Measurements from ENCODE around the gene PDIA4. TPM values are rescaled to one million over a fixed set of nuclear protein-coding genes. Genes with fewer than 3 reads are reported as not detected.
A peak's percentile ranks its signal among the peaks of the same experiment; 100 is the strongest.

Gene PDIA4
- polyA plus RNA-seq, 2 of the 4 experiments (the other 2 are of a cell fraction), result 175 to 214 TPM

DNA sequence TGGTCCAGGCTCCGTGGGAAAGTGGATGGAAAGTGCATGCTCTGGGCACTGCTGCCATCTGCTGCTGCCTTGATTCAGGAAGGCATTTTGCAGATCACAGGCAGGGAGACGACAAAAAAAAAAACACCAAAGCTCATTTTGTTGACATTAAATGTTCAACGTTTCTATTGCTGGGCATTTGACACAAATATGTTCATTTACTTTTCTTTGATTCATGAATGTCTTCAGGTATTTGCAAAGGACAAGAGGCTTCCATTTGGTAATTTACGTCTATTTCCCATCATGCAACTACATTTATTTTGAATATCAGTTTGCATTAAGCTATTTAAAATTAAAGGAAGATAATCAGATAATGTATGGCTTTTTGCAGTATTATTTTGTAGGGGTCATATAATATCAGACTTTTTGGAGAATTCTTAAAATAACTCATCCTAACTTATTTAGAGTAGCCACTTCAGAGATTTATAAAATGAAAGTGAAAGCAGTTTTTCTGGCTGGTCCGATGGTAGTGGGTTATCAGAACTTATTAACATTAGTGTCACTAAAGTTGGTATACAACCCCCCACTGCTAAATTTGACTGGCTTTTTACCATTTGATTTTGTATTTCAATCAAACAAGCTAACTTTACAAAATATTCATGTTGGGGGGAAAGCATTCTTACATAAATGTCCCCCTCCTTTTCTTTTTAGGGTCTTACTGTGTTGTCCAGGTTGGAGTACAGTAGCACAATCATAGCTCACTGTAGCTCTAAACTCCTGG, 65.3 kb downstream of the PDIA4 start (continued):
- TF ChIP-seq, protein P1, sequence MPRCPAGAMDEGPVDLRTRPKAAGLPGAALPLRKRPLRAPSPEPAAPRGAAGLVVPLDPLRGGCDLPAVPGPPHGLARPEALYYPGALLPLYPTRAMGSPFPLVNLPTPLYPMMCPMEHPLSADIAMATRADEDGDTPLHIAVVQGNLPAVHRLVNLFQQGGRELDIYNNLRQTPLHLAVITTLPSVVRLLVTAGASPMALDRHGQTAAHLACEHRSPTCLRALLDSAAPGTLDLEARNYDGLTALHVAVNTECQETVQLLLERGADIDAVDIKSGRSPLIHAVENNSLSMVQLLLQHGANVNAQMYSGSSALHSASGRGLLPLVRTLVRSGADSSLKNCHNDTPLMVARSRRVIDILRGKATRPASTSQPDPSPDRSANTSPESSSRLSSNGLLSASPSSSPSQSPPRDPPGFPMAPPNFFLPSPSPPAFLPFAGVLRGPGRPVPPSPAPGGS (IDR thresholded peaks at IDR 0.05), result no peak
- TF ChIP-seq PBX3 (IDR thresholded peaks at IDR 0.05) (no peak), EHF (CRISPR knock-in tag; IDR thresholded peaks at IDR 0.05) (no peak), MYC (IDR thresholded peaks at IDR 0.05; ENCODE audit: borderline replicate concordance, low read length) (no peak)

DNA sequence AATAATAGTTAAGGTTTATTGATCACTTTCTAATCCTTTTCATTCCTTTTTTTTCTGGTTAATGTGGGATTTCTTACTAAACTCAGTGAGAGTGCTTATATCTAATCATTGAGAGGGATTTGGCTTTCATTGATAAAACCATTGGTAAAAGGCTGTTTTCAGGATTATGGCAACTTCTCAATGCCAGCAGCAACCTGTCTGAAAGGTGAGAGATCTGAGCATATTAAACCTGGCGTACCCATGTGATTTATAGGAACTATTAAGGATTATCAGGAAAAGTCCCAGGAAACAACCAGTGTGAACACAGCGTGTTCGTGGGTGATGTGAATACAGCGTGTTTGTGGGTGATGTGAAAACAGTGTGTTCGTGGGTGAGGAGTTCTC, 65.9 kb downstream of the PDIA4 start:
- H3K9me3 ChIP-seq, result no peaks in the 10 kb centered on the region
- peak overlapping the region in 1 of 2 experiments; percentile 79; a peak in 2 of 6 replicates for H3K27ac ChIP-seq
- FAIRE-seq (no peak), DNase-seq (ENCODE audit: low read depth in 1 of 2, low spot score in 1 of 2) (no peak), ATAC-seq (0 out of 6 replicates have a peak, but pooled peaks of 1 of the 2 experiments have one; percentile 2)
- CTCF ChIA-PET, result interaction anchor here (0.8 to 5.7 kb wide), 18 partner anchors 10 to 461 kb away, joined by 3 to 43 read pairs (median 6); no protein-coding TSS in a partner anchor
- POLR2A ChIA-PET, result no interaction called here
- 0 out of 3 replicates have a peak, but pooled peaks cover 9% of the 10 kb centered on the region for H3K4me1 ChIP-seq
- 13% methylated on average over 5 of the region's 5 CpGs for WGBS (ENCODE audit: missing lambda C conversion rate)
- no peak for TF ChIP-seq ZFP36 (IDR thresholded peaks at IDR 0.05; ENCODE audit: borderline replicate concordance, partially characterized antibody)
- peak overlapping the region; percentile 54 for H3K4me3 ChIP-seq
- peak overlapping the region; percentile 92 for H3K4me2 ChIP-seq

- DNase-seq (ENCODE audit: low read depth in 1 of 2, low spot score in 1 of 2), result no peak
- H3K4me1 ChIP-seq, result 0 out of 3 replicates have a peak, but pooled peaks cover 5% of the 10 kb centered on the region
- no peak for FAIRE-seq
- no peak overlapping the region for H3K4me3 ChIP-seq
- H3K4me2 ChIP-seq, result no peak overlapping the region
- ChIA-PET POLR2A (no interaction called here), CTCF (interaction anchor here (1.0 to 5.7 kb wide), 2 partner anchors 81 to 384 kb away, joined by 3 to 43 read pairs; no protein-coding TSS in a partner anchor)
- no peak for ATAC-seq
- H3K27ac ChIP-seq, result no peak overlapping the region
- 48% methylated on average over 3 of the region's 3 CpGs for WGBS (ENCODE audit: missing lambda C conversion rate)
- TF ChIP-seq RAD21 (conservative IDR thresholded peaks at IDR 0.05 in 1 of 2, IDR thresholded peaks at IDR 0.05 in 1 of 2) (no peak), PBX3 (IDR thresholded peaks at IDR 0.05) (no peak), KDM5A (IDR thresholded peaks at IDR 0.05) (no peak), CEBPB (IDR thresholded peaks at IDR 0.05) (no peak), RARB (CRISPR knock-in tag; IDR thresholded peaks at IDR 0.05) (no peak), HES2 (IDR thresholded peaks at IDR 0.05) (no peak), HEYL (CRISPR knock-in tag; IDR thresholded peaks at IDR 0.05) (no peak), ZC3H11A (IDR thresholded peaks at IDR 0.05) (no peak), RCOR1 (IDR thresholded peaks at IDR 0.05; ENCODE audit: low read depth, low read length) (no peak), MYC (IDR thresholded peaks at IDR 0.05; ENCODE audit: borderline replicate concordance, low read length) (no peak), JUN (IDR thresholded peaks at IDR 0.05) (no peak)
- H3K9me3 ChIP-seq, result no peaks in the 10 kb centered on the region
Measured at GRCh38 chr7:148959726-148960125, 68.6 kb downstream of the PDIA4 start.

DNA sequence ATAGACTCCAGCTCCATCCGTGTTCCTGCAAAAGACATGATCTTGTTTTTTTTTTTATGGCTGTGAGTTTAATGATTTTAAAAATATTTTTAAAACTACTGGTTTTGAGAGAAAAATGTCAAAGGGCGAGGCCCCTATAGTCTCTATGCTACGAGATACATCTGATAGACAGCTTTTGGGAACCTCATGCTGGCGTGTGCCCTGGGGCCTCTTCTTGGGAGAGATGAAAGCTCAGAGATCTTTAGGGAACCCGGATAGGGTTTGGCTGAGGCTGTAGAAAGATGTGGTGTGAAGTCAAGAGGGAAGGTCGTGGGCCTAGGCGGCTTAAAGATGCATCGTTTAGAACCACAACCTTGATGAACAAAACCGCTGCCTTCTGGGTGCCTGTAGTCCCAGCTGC, 70.2 kb downstream of the PDIA4 start:
- CTCF ChIA-PET, result interaction anchor here (0.6 to 0.7 kb wide), 4 partner anchors 64 to 373 kb away, joined by 3 read pairs; no protein-coding TSS in a partner anchor
- no peak overlapping the region for H3K27ac ChIP-seq
- POLR2A ChIA-PET, result no interaction called here
- WGBS (ENCODE audit: missing lambda C conversion rate), result 69% methylated on average over 9 of the region's 9 CpGs
- ATAC-seq (no peak), FAIRE-seq (no peak), DNase-seq (ENCODE audit: low read depth in 1 of 2, low spot score in 1 of 2) (no peak)
- H3K9me3 ChIP-seq, result no peaks in the 10 kb centered on the region
- H3K4me3 ChIP-seq, result no peak overlapping the region
- H3K4me1 ChIP-seq, result no peaks in the 10 kb centered on the region
- H3K4me2 ChIP-seq, result no peak overlapping the region
- no peak for TF ChIP-seq NPAS2 (CRISPR knock-in tag; IDR thresholded peaks at IDR 0.05; ENCODE audit: borderline replicate concordance)
- TF ChIP-seq HDAC2 (IDR thresholded peaks at IDR 0.05), result no peak
- TF ChIP-seq BHLHE40 (IDR thresholded peaks at IDR 0.05; ENCODE audit: low read depth, low read length), result no peak
- TF ChIP-seq ZSCAN20 (CRISPR knock-in tag; IDR thresholded peaks at IDR 0.05), result no peak
- TF ChIP-seq TP53 (CRISPR knock-in tag; IDR thresholded peaks at IDR 0.05), result no peak
- no peak for TF ChIP-seq USF2 (IDR thresholded peaks at IDR 0.05)
- no peak for TF ChIP-seq ZNF302 (CRISPR knock-in tag; IDR thresholded peaks at IDR 0.05)
- TF ChIP-seq, protein P2, sequence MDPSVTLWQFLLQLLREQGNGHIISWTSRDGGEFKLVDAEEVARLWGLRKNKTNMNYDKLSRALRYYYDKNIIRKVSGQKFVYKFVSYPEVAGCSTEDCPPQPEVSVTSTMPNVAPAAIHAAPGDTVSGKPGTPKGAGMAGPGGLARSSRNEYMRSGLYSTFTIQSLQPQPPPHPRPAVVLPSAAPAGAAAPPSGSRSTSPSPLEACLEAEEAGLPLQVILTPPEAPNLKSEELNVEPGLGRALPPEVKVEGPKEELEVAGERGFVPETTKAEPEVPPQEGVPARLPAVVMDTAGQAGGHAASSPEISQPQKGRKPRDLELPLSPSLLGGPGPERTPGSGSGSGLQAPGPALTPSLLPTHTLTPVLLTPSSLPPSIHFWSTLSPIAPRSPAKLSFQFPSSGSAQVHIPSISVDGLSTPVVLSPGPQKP (IDR thresholded peaks at IDR 0.05; ENCODE audit: low read depth, low read length), result no peak
- no peak for TF ChIP-seq KDM5A (IDR thresholded peaks at IDR 0.05)
- TF ChIP-seq, protein P3, sequence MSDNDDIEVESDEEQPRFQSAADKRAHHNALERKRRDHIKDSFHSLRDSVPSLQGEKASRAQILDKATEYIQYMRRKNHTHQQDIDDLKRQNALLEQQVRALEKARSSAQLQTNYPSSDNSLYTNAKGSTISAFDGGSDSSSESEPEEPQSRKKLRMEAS (IDR thresholded peaks at IDR 0.05), result no peak
- TF ChIP-seq E2F6 (IDR thresholded peaks at IDR 0.05; ENCODE audit: borderline replicate concordance, low read depth), result no peak

Data from A549 (cell line).